Measurements from ENCODE around the gene PRPF40A.

The PRPF40A gene

DNA sequence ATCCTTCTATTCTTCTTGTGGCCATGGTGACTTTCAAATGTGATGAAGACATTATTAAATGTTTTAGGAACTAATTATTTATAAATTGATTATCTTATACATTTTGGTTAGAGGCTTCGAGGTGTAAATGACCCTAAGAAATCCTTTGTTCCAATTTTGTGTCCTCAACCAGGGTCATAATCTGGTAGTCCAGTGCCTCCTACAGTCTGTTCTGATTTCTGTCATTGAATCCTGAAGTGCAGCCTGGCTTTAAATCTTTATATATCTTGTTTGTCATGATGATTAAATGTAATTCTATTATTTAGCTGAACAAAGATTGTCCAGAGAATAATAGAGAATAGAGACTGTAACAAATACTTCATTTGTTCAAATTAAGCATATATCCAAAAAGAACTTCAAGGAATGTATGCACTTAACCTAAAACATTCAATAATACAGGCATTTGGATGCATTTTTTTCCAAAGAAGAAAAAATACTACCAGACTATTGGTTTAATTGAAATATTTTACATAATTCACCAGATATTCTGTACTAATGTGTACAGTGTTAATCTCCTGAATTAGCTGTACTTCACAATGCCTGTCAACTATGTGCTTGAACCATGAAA, 89.8 kb downstream of the PRPF40A start:
- DNase-seq (ENCODE audit: extremely low read depth, insufficient read length) = no peak
- Histone ChIP-seq H3K27me3 (replicated peaks; ENCODE audit: control insufficient read depth, insufficient read depth, low read length) (no peaks in the 10 kb centered on the region), H3K36me3 (ENCODE audit: control insufficient read depth, insufficient read depth, low read length) (no peaks in the 10 kb centered on the region), H3K4me3 (replicated peaks; ENCODE audit: low read depth, low read length) (no peak overlapping the region)
- TF ChIP-seq, protein P1, sequence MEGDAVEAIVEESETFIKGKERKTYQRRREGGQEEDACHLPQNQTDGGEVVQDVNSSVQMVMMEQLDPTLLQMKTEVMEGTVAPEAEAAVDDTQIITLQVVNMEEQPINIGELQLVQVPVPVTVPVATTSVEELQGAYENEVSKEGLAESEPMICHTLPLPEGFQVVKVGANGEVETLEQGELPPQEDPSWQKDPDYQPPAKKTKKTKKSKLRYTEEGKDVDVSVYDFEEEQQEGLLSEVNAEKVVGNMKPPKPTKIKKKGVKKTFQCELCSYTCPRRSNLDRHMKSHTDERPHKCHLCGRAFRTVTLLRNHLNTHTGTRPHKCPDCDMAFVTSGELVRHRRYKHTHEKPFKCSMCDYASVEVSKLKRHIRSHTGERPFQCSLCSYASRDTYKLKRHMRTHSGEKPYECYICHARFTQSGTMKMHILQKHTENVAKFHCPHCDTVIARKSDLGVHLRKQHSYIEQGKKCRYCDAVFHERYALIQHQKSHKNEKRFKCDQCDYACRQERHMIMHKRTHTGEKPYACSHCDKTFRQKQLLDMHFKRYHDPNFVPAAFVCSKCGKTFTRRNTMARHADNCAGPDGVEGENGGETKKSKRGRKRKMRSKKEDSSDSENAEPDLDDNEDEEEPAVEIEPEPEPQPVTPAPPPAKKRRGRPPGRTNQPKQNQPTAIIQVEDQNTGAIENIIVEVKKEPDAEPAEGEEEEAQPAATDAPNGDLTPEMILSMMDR (IDR thresholded peaks at IDR 0.05; ENCODE audit: insufficient read depth, low read length, poor library complexity, severe bottlenecking) = peak; percentile 57

DNA sequence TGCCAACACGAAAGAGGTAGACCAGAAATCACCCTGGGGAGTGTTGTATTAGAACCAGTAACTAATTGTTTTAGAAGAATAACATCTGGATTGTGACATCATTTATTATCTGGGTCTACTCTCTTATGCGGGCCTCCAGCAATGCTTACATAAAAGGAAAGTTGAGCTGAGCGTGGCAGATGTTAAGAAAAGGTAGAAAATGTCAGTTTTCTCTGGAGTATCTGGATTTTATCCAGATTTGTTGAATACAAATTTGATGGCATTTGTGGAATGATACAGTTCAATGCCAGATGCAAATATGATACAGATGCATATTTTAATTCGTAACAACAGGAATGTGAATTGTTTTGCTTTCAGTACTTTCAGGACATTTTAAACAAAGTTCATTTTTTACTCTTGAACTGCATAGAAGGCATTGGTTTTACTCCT, 90.3 kb downstream of the PRPF40A start:
- Histone ChIP-seq H3K4me3 (replicated peaks; ENCODE audit: low read depth, low read length) (no peak overlapping the region), H3K27me3 (replicated peaks; ENCODE audit: control insufficient read depth, insufficient read depth, low read length) (no peaks in the 10 kb centered on the region), H3K36me3 (ENCODE audit: control insufficient read depth, insufficient read depth, low read length) (no peaks in the 10 kb centered on the region)
- TF ChIP-seq, protein P1 (IDR thresholded peaks at IDR 0.05; ENCODE audit: insufficient read depth, low read length, poor library complexity, severe bottlenecking) = no peak
- no peak for DNase-seq (ENCODE audit: extremely low read depth, insufficient read length)

DNA sequence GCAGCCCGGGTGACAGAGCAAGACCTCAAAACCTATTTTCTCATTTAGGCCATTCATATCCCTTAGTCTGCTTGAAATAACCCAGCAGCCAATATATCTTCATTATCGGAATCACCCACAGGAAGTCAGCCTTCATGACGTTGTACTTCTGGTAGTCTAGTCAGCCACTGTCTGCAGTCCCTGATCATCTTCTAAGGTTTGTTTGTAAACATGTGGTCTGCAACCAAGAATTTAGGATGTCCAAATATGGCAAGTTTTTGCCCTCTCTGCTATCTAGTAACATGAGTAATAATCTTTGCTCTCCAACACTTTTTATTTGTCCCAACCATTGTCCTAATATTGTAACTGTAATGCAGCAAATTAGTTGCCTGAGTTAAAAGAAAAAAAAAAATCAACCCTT, 92.5 kb downstream of the PRPF40A start:
- Histone ChIP-seq H3K36me3 (ENCODE audit: control insufficient read depth, insufficient read depth, low read length) (no peaks in the 10 kb centered on the region), H3K27me3 (replicated peaks; ENCODE audit: control insufficient read depth, insufficient read depth, low read length) (no peaks in the 10 kb centered on the region), H3K4me3 (replicated peaks; ENCODE audit: low read depth, low read length) (no peak overlapping the region)
- no peak for DNase-seq (ENCODE audit: extremely low read depth, insufficient read length)
- TF ChIP-seq, protein P1 (IDR thresholded peaks at IDR 0.05; ENCODE audit: insufficient read depth, low read length, poor library complexity, severe bottlenecking) = no peak

DNA sequence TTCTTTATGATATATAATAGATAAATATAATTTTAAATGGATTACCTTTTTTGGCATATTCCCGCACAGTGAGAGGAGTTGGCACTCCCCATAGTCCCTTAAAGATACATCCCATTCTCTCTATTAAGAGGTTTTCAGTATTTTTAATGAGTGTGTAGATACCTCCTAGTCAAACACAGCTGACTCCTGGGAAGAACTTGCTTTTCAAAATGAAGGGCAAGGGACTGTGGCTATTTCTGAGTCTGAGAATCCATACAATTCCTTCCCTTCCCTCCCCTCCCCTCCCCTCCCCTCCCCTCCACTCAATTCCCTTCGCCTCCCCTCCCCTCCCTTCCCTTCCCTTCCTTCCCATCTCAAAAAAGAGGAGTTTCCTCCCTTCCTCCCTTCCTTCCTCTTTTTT, 93.5 kb downstream of the PRPF40A start:
- no peaks in the 10 kb centered on the region for H3K27me3 ChIP-seq (replicated peaks; ENCODE audit: control insufficient read depth, insufficient read depth, low read length)
- TF ChIP-seq, protein P1 (IDR thresholded peaks at IDR 0.05; ENCODE audit: insufficient read depth, low read length, poor library complexity, severe bottlenecking) = no peak
- no peak overlapping the region for H3K4me3 ChIP-seq (replicated peaks; ENCODE audit: low read depth, low read length)
- H3K36me3 ChIP-seq (ENCODE audit: control insufficient read depth, insufficient read depth, low read length) = no peaks in the 10 kb centered on the region
- no peak for DNase-seq (ENCODE audit: extremely low read depth, insufficient read length)

DNA sequence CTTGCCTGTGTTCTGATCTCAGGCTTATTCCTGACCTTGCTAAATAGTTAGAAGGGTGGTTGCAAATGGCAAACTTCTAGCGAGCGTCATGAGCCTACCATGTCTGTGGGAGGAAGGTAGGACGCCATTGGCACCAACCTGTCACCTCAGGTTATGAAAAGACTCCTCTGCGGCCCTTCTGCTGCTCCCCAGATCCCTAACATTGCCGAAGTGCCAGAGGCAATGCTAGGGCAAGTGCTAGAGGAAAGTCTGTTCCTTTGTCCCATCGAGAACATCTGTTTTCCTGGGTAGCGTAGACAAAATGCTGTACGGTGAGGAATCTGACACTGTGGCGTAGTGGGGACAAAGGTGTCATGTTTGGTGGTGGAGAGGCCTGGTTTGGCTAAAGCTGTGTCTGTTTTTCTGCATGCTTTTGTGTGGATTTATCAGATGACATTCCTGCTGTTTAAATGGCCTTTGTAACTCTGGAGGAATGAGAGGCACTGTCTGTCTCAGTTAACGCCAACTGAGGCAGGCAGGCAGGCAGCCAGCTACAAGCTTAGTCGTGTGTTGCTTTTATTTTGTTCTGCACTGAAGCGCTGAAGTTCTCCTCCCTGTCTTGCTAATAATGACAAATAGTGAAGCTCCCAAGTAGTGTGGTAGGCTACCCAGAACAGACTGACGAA, 94.1 kb downstream of the PRPF40A start:
- no peak for DNase-seq (ENCODE audit: extremely low read depth, insufficient read length)
- TF ChIP-seq, protein P1 (IDR thresholded peaks at IDR 0.05; ENCODE audit: insufficient read depth, low read length, poor library complexity, severe bottlenecking) = no peak
- no peaks in the 10 kb centered on the region for H3K27me3 ChIP-seq (replicated peaks; ENCODE audit: control insufficient read depth, insufficient read depth, low read length)
- no peaks in the 10 kb centered on the region for H3K36me3 ChIP-seq (ENCODE audit: control insufficient read depth, insufficient read depth, low read length)
- no peak overlapping the region for H3K4me3 ChIP-seq (replicated peaks; ENCODE audit: low read depth, low read length)
